ENCODE results near the gene SDC1.
"Not testable (repeated sequence)": the region's sequence is repeated elsewhere in the genome, so short reads cannot be mapped to it uniquely, and the experiment has no call there.

Gene SDC1

DNA sequence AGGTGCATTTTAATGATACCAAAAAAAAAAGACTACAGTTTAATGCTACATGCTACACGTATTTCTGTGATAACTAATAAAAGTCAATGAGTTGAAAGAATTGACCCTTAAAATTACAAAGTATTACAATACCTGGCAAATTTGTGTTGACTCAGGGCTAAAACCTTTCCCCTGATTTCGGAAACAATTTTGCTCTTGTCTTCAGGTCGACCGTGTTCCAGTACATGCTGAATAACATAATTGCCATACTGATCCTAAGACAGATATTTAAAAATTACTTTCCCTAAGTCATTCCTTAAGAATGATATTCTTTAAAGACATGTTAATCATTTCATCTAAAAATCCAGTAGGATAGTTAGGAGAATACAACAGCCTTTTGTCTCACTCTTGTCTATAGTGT is 29.8 kb upstream of the SDC1 start:
- no peaks in the 10 kb centered on the region for H3K4me1 ChIP-seq
- H3K27me3 ChIP-seq, result no peaks in the 10 kb centered on the region
- TF ChIP-seq, protein P1, sequence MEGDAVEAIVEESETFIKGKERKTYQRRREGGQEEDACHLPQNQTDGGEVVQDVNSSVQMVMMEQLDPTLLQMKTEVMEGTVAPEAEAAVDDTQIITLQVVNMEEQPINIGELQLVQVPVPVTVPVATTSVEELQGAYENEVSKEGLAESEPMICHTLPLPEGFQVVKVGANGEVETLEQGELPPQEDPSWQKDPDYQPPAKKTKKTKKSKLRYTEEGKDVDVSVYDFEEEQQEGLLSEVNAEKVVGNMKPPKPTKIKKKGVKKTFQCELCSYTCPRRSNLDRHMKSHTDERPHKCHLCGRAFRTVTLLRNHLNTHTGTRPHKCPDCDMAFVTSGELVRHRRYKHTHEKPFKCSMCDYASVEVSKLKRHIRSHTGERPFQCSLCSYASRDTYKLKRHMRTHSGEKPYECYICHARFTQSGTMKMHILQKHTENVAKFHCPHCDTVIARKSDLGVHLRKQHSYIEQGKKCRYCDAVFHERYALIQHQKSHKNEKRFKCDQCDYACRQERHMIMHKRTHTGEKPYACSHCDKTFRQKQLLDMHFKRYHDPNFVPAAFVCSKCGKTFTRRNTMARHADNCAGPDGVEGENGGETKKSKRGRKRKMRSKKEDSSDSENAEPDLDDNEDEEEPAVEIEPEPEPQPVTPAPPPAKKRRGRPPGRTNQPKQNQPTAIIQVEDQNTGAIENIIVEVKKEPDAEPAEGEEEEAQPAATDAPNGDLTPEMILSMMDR (IDR thresholded peaks at IDR 0.05), result no peak
- no peak for DNase-seq
- peaks cover 73 to 86% (median 74%) of the 10 kb centered on the region in 3 donors for H3K36me3 ChIP-seq
- H3K27ac ChIP-seq, result no peak overlapping the region
- no peak overlapping the region for H3K4me3 ChIP-seq
- H3K9me3 ChIP-seq, result no peaks in the 10 kb centered on the region
- intact Hi-C loops (cut with DNase I; ENCODE audit: low total_unique reads), result no loop called here

DNA sequence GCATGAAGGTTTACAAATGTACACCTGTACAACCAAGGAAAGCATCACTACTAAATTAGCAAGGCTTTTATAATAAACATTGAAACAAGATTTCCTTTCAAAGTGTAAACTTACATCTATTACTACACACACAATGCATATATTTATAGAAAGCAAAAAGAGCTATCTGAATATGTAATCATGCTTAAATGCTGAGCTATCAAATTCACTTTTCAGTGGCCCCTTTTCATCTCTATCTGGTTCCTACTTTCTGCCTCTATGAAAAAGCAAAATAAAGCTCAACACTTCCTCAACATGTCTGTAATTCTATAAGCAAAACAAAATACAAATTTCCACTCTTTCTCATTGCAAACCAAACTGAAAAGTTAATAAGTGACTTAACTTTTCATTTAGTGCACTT is 25.5 kb upstream of the SDC1 start:
- intact Hi-C loops (cut with DNase I; ENCODE audit: low total_unique reads), result no loop called here
- TF ChIP-seq, protein P1 (IDR thresholded peaks at IDR 0.05), result no peak
- Histone ChIP-seq H3K36me3 (peaks cover 61 to 80% (median 67%) of the 10 kb centered on the region in 3 donors), H3K27ac (no peak overlapping the region), H3K4me3 (no peak overlapping the region), H3K4me1 (no peaks in the 10 kb centered on the region), H3K9me3 (no peaks in the 10 kb centered on the region), H3K27me3 (no peaks in the 10 kb centered on the region)
- no peak for DNase-seq

DNA sequence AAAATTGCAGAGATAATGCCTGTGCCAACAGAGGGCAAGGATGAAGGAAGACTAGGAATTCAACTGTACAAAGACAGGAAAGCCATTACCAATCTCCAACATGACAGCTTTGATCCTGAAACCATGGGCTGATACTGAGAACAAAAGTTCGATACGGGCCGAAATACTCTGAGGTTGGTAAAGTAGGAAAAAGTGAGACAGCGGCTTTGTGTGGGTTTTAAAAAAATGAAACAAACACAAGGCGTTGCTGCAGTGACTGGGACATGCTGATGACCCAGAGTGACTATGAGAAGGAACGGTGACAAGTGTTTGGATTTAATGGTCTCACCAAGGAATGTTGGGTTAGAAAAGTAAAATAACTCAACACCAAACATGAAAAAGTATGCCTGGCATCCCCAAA is 24.2 kb upstream of the SDC1 start:
- TF ChIP-seq, protein P1 (IDR thresholded peaks at IDR 0.05), result no peak
- no peak for DNase-seq
- H3K27ac ChIP-seq, result no peak overlapping the region
- peaks cover 48 to 69% (median 55%) of the 10 kb centered on the region in 3 donors for H3K36me3 ChIP-seq
- H3K9me3 ChIP-seq, result no peaks in the 10 kb centered on the region
- intact Hi-C loops (cut with DNase I; ENCODE audit: low total_unique reads), result no loop called here
- H3K4me3 ChIP-seq, result no peak overlapping the region
- no peaks in the 10 kb centered on the region for H3K27me3 ChIP-seq
- no peaks in the 10 kb centered on the region for H3K4me1 ChIP-seq

DNA sequence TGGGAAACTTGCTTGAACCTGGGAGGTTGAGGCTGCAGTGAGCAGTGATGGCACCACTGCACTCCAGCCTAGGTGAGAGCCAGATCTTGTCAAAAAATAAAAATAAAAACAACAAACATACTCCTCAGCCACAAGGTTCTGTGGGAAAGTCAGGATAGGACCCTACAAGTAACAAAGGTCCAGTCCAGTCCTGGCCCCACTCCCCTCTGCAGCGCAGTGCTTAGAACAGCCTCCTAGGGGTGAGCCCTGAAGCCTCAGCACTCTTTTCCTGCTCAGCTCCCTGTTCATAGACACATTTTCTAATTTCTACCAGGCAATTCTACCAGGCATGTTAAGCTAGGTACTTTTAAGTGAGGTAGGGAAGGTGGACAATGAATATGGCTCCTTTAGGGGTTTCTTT is 22.2 kb upstream of the SDC1 start:
- intact Hi-C loops (cut with DNase I; ENCODE audit: low total_unique reads), result no loop called here
- peaks cover 0 to 5% of the 10 kb centered on the region in 2 donors for H3K27me3 ChIP-seq
- no peak for DNase-seq
- H3K4me1 ChIP-seq, result no peaks in the 10 kb centered on the region
- H3K9me3 ChIP-seq, result no peaks in the 10 kb centered on the region
- no peak overlapping the region for H3K27ac ChIP-seq
- H3K4me3 ChIP-seq, result no peak overlapping the region
- H3K36me3 ChIP-seq, result peaks cover 29 to 48% (median 34%) of the 10 kb centered on the region in 3 donors
- TF ChIP-seq, protein P1 (IDR thresholded peaks at IDR 0.05), result no peak

DNA sequence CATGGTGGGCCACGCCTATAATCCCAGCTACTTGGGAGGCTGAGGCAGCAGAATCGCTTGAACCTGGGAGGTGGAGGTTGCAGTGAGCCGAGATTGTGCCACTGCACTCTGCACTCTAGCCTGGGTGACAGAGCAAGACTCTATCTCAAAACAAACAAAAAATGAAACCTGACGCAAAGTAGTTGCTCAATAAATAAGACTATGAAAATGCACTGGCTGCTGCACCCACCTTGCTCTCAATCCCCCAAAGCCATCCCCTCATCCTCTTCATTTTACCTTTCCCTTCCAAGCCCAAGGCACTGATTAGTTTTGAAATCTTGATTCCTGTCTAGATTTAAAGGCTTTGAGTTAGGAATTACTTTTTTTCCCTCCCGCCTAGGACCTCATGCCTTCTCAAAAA is 18.7 kb upstream of the SDC1 start:
- H3K4me1 ChIP-seq; intact Hi-C loops (cut with DNase I; ENCODE audit: low total_unique reads): not testable (repeated sequence)

DNA sequence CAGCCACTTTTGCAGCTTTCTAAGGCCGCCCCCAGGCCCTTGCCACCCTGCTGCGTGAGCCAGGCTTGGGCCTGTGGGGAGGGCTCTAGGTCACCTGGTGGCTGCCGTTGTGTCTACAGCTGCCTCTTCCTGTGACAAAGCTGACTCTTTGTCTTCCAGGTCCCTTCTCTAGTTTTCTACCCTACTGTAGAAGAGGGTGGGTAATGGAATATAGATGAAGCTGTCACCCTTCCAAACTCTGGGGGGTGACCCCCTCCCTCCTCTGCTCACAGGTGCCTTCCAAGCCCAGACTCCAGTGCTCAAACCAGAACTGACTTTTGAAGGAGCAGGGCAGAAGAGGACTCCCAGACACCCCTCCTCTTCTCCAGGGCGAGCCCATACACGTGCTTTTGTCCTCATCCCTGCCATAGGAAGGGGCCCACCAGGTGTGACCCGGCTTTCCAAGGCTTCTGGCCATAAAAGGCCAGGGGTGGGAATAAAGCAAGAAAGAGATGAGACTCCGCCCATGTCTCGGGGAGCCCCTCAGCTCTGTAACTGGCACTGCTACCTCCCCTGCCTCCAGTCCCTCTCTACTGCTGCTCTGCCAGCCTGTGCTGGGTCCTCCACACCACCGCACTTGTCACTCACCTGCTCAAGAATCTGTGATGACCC is 17.9 kb upstream of the SDC1 start:
- Histone ChIP-seq H3K27me3 (peaks cover 0 to 18% of the 10 kb centered on the region in 2 donors), H3K9me3 (no peaks in the 10 kb centered on the region), H3K27ac (no peak overlapping the region), H3K36me3 (peaks cover 0 to 8% (median 0%) of the 10 kb centered on the region in 3 donors), H3K4me3 (no peak overlapping the region), H3K4me1 (no peaks in the 10 kb centered on the region)
- DNase-seq, result no peak
- intact Hi-C loops (cut with DNase I; ENCODE audit: low total_unique reads), result no loop called here
- TF ChIP-seq, protein P1 (IDR thresholded peaks at IDR 0.05), result no peak

More for the DNA sequence above, 18.7 kb upstream of the SDC1 start:
- H3K27me3 ChIP-seq, result peaks cover 0 to 16% of the 10 kb centered on the region in 2 donors
- not testable (repeated sequence) for DNase-seq, H3K4me3 ChIP-seq, H3K27ac ChIP-seq, H3K9me3 ChIP-seq
- peaks cover 0 to 15% (median 4%) of the 10 kb centered on the region in 3 donors for H3K36me3 ChIP-seq

Data from tibial artery (tissue), 4 donors.